Caco-2 (cell line): ENCODE results near the gene FBXW12. TPM values are rescaled to one million over a fixed set of nuclear protein-coding genes. Genes with fewer than 3 reads are reported as not detected.

Experiments used
- BruUV-seq: library from RNA; stranded (reverse); fragments of 400-500 nt; replicated peaks from 2 replicates; lab custom pipeline; 2021; lab: Mats Ljungman, UMichigan
- CTCF ChIA-PET: fragments of 300-600 bp; sonication (Branson Sonifier 250); formaldehyde crosslinking; loops from one replicate; lab custom pipeline; 2022; ENCODE audit warnings: antibody characterized with exemption; lab: Charles Lee
- POLR2A ChIA-PET: fragments of 300-600 bp; sonication (Branson Sonifier 250); formaldehyde crosslinking; loops from one replicate; lab custom pipeline; 2022; ENCODE audit warnings: antibody characterized with exemption; lab: Charles Lee
- DNase-seq, 2 experiments: peaks; one replicate each; pipeline versions ENCODE4 v3.0.0 to v3.0.0-alpha.2; 2020 to 2022
- H3K27me3 ChIP-seq: replicated peaks from 2 replicates; pipeline ENCODE4 v1.6.0; 2011; ENCODE audit warnings: low read length; ENCODE audit not compliant: control insufficient read depth, insufficient read depth
- H3K36me3 ChIP-seq: 2 replicates; pipeline ENCODE4 v1.5.1; 2011; ENCODE audit warnings: low read length; ENCODE audit not compliant: control insufficient read depth, insufficient read depth
- H3K4me1 ChIP-seq: fragments of 250-450 bp; sonication (Bioruptor Pico); 2 replicates; pipeline ENCODE4 v1.5.1; 2020; ENCODE audit warnings: mild to moderate bottlenecking
- H3K4me3 ChIP-seq: 2 replicates; pipeline ENCODE4 v1.5.1; 2011; ENCODE audit warnings: low read depth, mild to moderate bottlenecking, control low read depth, low read length
- H3K9me3 ChIP-seq: fragments of 250-450 bp; sonication (Bioruptor Pico); 2 replicates; pipeline ENCODE4 v1.5.1; 2020; ENCODE audit warnings: mild to moderate bottlenecking, moderate library complexity
- H3K27ac Mint-ChIP-seq: one replicate; pipeline ENCODE4 v1.8.0; 2022; ENCODE audit warnings: mixed read lengths; ENCODE audit not compliant: unreplicated experiment
- H3K27me3 Mint-ChIP-seq: one replicate; pipeline ENCODE4 v1.8.0; 2022; ENCODE audit warnings: mixed read lengths; ENCODE audit not compliant: insufficient read depth, unreplicated experiment
- H3K36me3 Mint-ChIP-seq: one replicate; pipeline ENCODE4 v1.8.0; 2022; ENCODE audit warnings: mild to moderate bottlenecking, mixed read lengths; ENCODE audit not compliant: insufficient read depth, unreplicated experiment
- H3K4me1 Mint-ChIP-seq: one replicate; pipeline ENCODE4 v1.8.0; 2022; ENCODE audit warnings: low read depth, mixed read lengths; ENCODE audit not compliant: unreplicated experiment
- H3K4me3 Mint-ChIP-seq: one replicate; pipeline ENCODE4 v1.8.0; 2022; ENCODE audit warnings: mild to moderate bottlenecking, moderate library complexity, mixed read lengths; ENCODE audit not compliant: unreplicated experiment
- H3K9me3 Mint-ChIP-seq: one replicate; pipeline ENCODE4 v1.8.0; 2022; ENCODE audit warnings: mixed read lengths; ENCODE audit not compliant: unreplicated experiment
- intact Hi-C: fragments of 100-400 bp; cut with micrococcal nuclease; formaldehyde crosslinking; loops from one replicate; pipeline ENCODE4 v1.10.0; 2022; ENCODE audit not compliant: unreplicated experiment
- total RNA-seq: library from RNA; stranded (reverse); gene quantifications from 2 replicates; pipeline ENCODE4 v1.2.3, GENCODE V29; 2022
- TF ChIP-seq, protein P1 (sequence below), 2 experiments: fragments of 200-600 bp in 1 of 2; IDR thresholded peaks; 1 replicate in 1 of 2; 2 replicates in 1 of 2; pipeline versions ENCODE4 v1.5.1 to v1.8.0; 2011 to 2022; ENCODE audit warnings: antibody characterized with exemption in 1 of 2, control low read depth in 1 of 2, inconsistent platforms in 1 of 2, low read depth in 1 of 2, low read length in 1 of 2, mild to moderate bottlenecking in 1 of 2, moderate library complexity in 1 of 2; ENCODE audit not compliant: insufficient read depth in 1 of 2, severe bottlenecking in 1 of 2, unreplicated experiment in 1 of 2

FBXW12 gene
- total RNA-seq, 1 experiment from 2014 or later = 1.7 TPM

DNA sequence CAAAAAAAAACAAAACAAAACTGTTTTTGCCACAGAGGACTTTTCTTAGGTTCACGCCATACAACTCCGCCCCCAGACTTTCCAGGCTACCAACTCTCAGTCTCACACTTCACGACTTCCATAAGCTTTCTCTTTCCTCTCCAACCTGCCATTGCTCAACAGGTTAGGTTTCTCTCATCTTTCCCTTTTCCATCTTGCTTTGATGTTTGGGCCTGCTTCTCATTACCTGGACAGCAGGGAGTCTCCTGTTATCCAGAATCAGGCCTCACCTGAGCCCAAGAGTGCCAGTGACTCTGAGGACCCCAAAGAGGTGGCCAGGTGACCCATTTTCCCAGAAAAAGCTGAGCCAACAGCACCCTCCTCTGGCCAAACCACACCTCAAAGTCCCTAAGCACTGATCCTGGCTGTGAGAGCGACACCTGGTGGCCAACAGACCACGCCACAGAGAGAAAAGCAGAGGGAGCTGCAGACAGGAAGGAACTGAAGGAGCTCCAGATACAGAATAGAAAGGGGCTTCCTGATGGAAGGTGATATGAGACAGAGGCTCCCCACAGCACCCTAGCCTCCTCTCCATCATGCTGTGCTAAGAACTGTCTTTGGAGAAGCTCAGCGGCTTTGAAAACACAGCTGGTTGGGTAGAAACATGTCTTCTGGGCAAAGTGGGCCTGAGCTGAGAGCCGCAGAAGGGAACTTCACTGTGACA is 63.9 kb downstream of the FBXW12 start:
- H3K9me3 Mint-ChIP-seq = no peaks in the 10 kb centered on the region
- H3K4me1 ChIP-seq = peaks cover 48% of the 10 kb centered on the region
- H3K36me3 ChIP-seq = peaks cover 4% of the 10 kb centered on the region; the same call in 1 of the 2 replicates
- H3K27ac Mint-ChIP-seq = no peak overlapping the region
- H3K36me3 Mint-ChIP-seq = peaks cover 53% of the 10 kb centered on the region
- ChIA-PET CTCF (interaction anchor here (0.5 to 6.2 kb wide), 54 partner anchors 9 to 994 kb away, joined by 3 to 405 read pairs (median 5); partner anchors contain the start of genes ATRIP, CAMP, CDC25A and FBXW12), POLR2A (interaction anchor here (0.5 to 1.9 kb wide), 10 partner anchors 10 to 181 kb away, joined by 3 to 22 read pairs (median 5); partner anchors contain the start of gene ATRIP)
- peaks cover 32% of the 10 kb centered on the region for H3K4me1 Mint-ChIP-seq
- no peaks in the 10 kb centered on the region for H3K27me3 ChIP-seq
- DNase-seq = peak; percentile 87 to 89
- TF ChIP-seq, protein P1, sequence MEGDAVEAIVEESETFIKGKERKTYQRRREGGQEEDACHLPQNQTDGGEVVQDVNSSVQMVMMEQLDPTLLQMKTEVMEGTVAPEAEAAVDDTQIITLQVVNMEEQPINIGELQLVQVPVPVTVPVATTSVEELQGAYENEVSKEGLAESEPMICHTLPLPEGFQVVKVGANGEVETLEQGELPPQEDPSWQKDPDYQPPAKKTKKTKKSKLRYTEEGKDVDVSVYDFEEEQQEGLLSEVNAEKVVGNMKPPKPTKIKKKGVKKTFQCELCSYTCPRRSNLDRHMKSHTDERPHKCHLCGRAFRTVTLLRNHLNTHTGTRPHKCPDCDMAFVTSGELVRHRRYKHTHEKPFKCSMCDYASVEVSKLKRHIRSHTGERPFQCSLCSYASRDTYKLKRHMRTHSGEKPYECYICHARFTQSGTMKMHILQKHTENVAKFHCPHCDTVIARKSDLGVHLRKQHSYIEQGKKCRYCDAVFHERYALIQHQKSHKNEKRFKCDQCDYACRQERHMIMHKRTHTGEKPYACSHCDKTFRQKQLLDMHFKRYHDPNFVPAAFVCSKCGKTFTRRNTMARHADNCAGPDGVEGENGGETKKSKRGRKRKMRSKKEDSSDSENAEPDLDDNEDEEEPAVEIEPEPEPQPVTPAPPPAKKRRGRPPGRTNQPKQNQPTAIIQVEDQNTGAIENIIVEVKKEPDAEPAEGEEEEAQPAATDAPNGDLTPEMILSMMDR (IDR thresholded peaks at IDR 0.05; ENCODE audit: insufficient read depth in 1 of 2, low read depth in 1 of 2, low read length in 1 of 2, severe bottlenecking in 1 of 2, unreplicated experiment in 1 of 2) = peak; percentile 99 to 100
- H3K9me3 ChIP-seq = no peaks in the 10 kb centered on the region
- H3K4me3 Mint-ChIP-seq = no peak overlapping the region
- intact Hi-C loops = loop anchor here (1.0 to 5.0 kb wide), 4 partner anchors 35 to 249 kb away; partner anchors contain the start of gene CDC25A
- H3K27me3 Mint-ChIP-seq = no peaks in the 10 kb centered on the region
- no TSS peak for BruUV-seq
- H3K4me3 ChIP-seq = no peak overlapping the region

- H3K9me3 ChIP-seq = no peaks in the 10 kb centered on the region
- no TSS peak for BruUV-seq
- ChIA-PET POLR2A (interaction anchor here (0.5 to 1.9 kb wide), 9 partner anchors 10 to 167 kb away, joined by 3 to 22 read pairs (median 4); partner anchors contain the start of gene ATRIP), CTCF (interaction anchor here (0.5 to 6.2 kb wide), 51 partner anchors 9 to 994 kb away, joined by 3 to 405 read pairs (median 5); partner anchors contain the start of genes ATRIP, CAMP, CDC25A and FBXW12)
- no peaks in the 10 kb centered on the region for H3K27me3 ChIP-seq
- Mint-ChIP-seq H3K27me3 (no peaks in the 10 kb centered on the region), H3K9me3 (no peaks in the 10 kb centered on the region), H3K27ac (no peak overlapping the region), H3K4me3 (no peak overlapping the region), H3K36me3 (peaks cover 53% of the 10 kb centered on the region), H3K4me1 (peaks cover 27% of the 10 kb centered on the region)
- no peak for DNase-seq
- TF ChIP-seq, protein P1 (IDR thresholded peaks at IDR 0.05; ENCODE audit: insufficient read depth in 1 of 2, low read depth in 1 of 2, low read length in 1 of 2, severe bottlenecking in 1 of 2, unreplicated experiment in 1 of 2) = no peak
- peaks cover 4% of the 10 kb centered on the region; the same call in 1 of the 2 replicates for H3K36me3 ChIP-seq
- H3K4me3 ChIP-seq = no peak overlapping the region
- H3K4me1 ChIP-seq = peaks cover 44% of the 10 kb centered on the region
- intact Hi-C loops = loop anchor here (1.0 to 5.0 kb wide), 4 partner anchors 35 to 249 kb away; partner anchors contain the start of gene CDC25A
Measured at GRCh38 chr3:48436477-48436787, 64.4 kb downstream of the FBXW12 start.

GRCh38 chr3:48436855-48437254 is 64.8 kb downstream of the FBXW12 start:
- Mint-ChIP-seq H3K9me3 (no peaks in the 10 kb centered on the region), H3K27me3 (no peaks in the 10 kb centered on the region), H3K27ac (no peak overlapping the region), H3K36me3 (peaks cover 53% of the 10 kb centered on the region), H3K4me3 (no peak overlapping the region), H3K4me1 (peaks cover 23% of the 10 kb centered on the region)
- H3K9me3 ChIP-seq = no peaks in the 10 kb centered on the region
- H3K27me3 ChIP-seq = no peaks in the 10 kb centered on the region
- no TSS peak for BruUV-seq
- TF ChIP-seq, protein P1 (IDR thresholded peaks at IDR 0.05; ENCODE audit: insufficient read depth in 1 of 2, low read depth in 1 of 2, low read length in 1 of 2, severe bottlenecking in 1 of 2, unreplicated experiment in 1 of 2) = no peak
- H3K4me3 ChIP-seq = no peak overlapping the region
- CTCF ChIA-PET = interaction anchor here (0.8 to 6.2 kb wide), 15 partner anchors 9 to 242 kb away, joined by 3 to 405 read pairs (median 21); partner anchors contain the start of gene ATRIP
- peaks cover 43% of the 10 kb centered on the region for H3K4me1 ChIP-seq
- peaks cover 4% of the 10 kb centered on the region; the same call in 1 of the 2 replicates for H3K36me3 ChIP-seq
- no peak for DNase-seq
- intact Hi-C loops = loop anchor here (1.0 to 5.0 kb wide), 4 partner anchors 36 to 250 kb away; partner anchors contain the start of gene CDC25A
- POLR2A ChIA-PET = interaction anchor here (1.5 to 1.9 kb wide), 3 partner anchors 9 to 36 kb away, joined by 7 to 22 read pairs (median 19); partner anchors contain the start of gene ATRIP
